Measurements from ENCODE around the gene SFXN5. TPM values are rescaled to one million over a fixed set of nuclear protein-coding genes. Genes with fewer than 3 reads are reported as not detected.

The SFXN5 gene
- total RNA-seq, 2 experiments from 2014 or later, result 12.4 to 20.0 TPM

DNA sequence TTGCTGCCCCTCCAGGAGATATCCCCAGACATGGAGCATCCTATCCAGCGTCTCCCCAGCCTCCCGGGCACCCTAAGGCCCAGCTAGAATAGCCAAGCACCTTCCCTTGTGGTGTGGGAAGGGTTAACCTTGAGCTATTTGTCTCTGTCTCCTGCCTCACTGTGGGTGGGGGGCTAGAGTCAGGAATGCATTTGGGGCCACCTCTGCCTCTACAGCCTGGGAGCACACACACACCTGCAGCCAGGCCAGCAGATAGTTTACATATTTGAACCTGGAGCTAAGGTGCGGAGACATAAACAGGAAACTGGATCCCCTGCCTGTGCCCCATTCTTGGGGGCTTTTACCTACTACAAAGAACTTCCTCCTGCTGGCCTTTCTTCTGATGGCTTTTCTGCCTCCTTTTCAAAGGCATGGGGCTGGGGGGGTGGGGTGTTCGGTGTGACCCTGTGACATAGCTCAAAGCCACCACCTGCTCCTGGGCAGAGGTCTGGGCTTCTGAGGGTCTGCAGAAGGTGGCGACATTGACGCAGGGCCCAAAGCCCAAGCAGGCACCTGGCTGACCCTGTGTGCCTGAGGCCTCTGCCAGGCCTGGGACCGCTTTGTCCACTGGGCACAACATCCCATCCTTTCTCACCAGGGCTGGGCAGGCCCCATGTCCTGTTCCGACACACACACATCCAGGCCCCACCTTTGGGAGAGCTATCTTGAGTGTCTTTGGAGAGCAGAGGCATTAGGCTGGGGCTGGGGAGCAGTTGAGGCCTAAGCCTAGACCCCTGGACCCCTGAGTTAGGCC, 120.0 kb downstream of the SFXN5 start:
- Mint-ChIP-seq H3K9me3 (ENCODE audit: low read depth) (no peaks in the 10 kb centered on the region), H3K4me1 (peaks cover 28% of the 10 kb centered on the region), H3K27me3 (no peaks in the 10 kb centered on the region), H3K36me3 (no peaks in the 10 kb centered on the region), H3K27ac (no peak overlapping the region), H3K4me3 (no peak overlapping the region)
- DNase-seq (no peak), ATAC-seq (no peak)
- CTCF ChIA-PET, result interaction anchor here (1.0 to 5.0 kb wide), 6 partner anchors 16 to 226 kb away, joined by 3 to 50 read pairs (median 4); partner anchors contain the start of gene SPR

DNA sequence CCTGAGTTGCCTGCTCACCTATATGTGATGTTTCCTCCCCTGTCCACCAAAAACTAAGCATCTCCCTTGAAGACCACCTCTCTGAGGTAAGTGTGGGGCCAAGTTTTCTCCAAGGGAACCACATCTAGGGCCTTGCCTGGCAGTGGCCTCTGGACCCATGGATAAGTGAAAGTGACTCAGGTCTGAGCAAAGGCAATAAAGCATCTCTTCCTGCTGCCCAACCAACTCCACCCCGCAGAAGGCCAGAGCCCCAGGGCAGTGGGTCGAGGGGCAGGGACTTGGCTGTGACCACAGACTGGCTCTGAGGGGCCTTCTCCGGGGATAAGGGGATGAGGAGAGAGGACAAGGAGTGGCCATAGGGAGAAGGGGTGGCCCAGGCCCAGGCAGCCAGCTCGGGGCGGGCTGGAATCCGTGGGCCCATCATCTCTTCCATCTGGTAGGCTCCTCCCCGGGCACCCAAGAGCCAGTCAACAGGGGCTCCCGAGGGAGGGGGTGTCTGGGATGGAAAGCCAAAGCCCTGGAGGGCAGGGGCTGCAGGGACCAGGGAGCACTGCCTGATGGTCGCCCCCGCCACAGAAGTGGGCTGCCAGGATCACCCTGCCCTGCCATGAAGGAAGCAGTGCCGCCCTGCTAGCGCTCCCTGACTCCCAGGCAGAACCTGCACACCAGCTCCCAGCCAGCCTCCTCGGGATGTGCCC, 120.8 kb downstream of the SFXN5 start:
- Mint-ChIP-seq H3K9me3 (ENCODE audit: low read depth) (no peaks in the 10 kb centered on the region), H3K4me1 (peaks cover 28% of the 10 kb centered on the region), H3K36me3 (no peaks in the 10 kb centered on the region), H3K27me3 (no peaks in the 10 kb centered on the region), H3K4me3 (no peak overlapping the region), H3K27ac (no peak overlapping the region)
- ATAC-seq (no peak), DNase-seq (no peak)
- CTCF ChIA-PET, result interaction anchor here (1.4 to 5.0 kb wide), 4 partner anchors 16 to 64 kb away, joined by 3 to 50 read pairs (median 6); partner anchors contain the start of gene SPR

- CTCF ChIA-PET, result interaction anchor here (0.6 kb wide), 1 partner anchor 254 kb away, joined by 4 read pairs; no protein-coding TSS in a partner anchor
- no peaks in the 10 kb centered on the region for H3K9me3 Mint-ChIP-seq (ENCODE audit: low read depth)
- H3K4me1 Mint-ChIP-seq, result peaks cover 22% of the 10 kb centered on the region
- ATAC-seq (no peak), DNase-seq (no peak)
- H3K27ac Mint-ChIP-seq, result no peak overlapping the region
- no peaks in the 10 kb centered on the region for H3K27me3 Mint-ChIP-seq
- no peaks in the 10 kb centered on the region for H3K36me3 Mint-ChIP-seq
- no peak overlapping the region for H3K4me3 Mint-ChIP-seq
These were observed 121.9 kb downstream of the SFXN5 start for GRCh38 chr2:72949642-72950041.

- H3K4me1 Mint-ChIP-seq, result peaks cover 16% of the 10 kb centered on the region
- no peaks in the 10 kb centered on the region for H3K36me3 Mint-ChIP-seq
- no peak overlapping the region for H3K4me3 Mint-ChIP-seq
- ATAC-seq, result no peak
- no peaks in the 10 kb centered on the region for H3K9me3 Mint-ChIP-seq (ENCODE audit: low read depth)
- CTCF ChIA-PET, result interaction anchor here (0.6 to 1.6 kb wide), 4 partner anchors 22 to 255 kb away, joined by 4 to 7 read pairs (median 4); no protein-coding TSS in a partner anchor
- no peak for DNase-seq
- no peaks in the 10 kb centered on the region for H3K27me3 Mint-ChIP-seq
- no peak overlapping the region for H3K27ac Mint-ChIP-seq
These were observed 122.5 kb downstream of the SFXN5 start for GRCh38 chr2:72949045-72949444.

DNA sequence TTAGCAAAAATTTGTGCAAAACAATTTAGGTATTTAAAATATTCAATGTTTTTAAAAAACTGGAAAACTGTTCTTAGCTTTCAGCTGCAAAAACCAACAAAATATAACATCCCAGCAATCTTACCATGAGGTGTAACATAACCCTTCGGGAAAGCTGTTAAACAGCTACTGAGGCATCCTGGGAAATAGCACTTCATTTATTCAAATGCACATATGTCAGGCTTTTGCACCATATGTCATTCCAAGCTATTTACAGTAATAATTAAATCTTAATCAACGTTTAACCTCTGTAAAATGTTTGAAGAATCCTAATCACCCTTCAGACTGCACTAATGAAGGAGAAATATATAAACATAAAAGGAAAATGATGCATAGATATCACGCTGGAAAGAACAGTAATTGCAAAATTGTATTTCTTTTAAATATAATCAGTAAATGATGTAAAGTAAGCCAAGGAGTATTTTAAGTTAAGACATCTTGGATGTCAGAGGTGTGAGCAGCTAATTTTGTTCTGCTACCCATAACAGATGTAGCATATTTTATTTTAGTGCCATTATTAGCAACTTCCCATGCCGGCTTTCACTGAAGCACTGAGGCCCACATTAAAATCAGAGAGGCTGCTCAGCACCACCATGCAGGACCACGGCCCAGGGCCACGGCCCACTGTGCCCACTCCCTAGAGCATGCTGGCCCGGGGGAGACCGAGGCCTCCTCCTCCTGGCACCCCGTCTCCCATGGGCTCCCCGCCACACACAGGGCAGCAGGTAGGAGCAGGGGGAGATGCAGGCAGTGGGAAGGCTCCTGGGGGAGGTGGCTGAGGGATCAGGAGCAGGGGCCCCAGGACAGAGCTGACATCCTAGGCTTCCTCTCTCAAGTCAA, 123.3 kb downstream of the SFXN5 start:
- H3K27ac Mint-ChIP-seq, result no peak overlapping the region
- DNase-seq (no peak), ATAC-seq (no peak)
- H3K36me3 Mint-ChIP-seq, result no peaks in the 10 kb centered on the region
- H3K27me3 Mint-ChIP-seq, result no peaks in the 10 kb centered on the region
- peaks cover 7% of the 10 kb centered on the region for H3K4me1 Mint-ChIP-seq
- H3K9me3 Mint-ChIP-seq (ENCODE audit: low read depth), result no peaks in the 10 kb centered on the region
- CTCF ChIA-PET, result interaction anchor here (1.3 to 1.6 kb wide), 2 partner anchors 25 to 55 kb away, joined by 5 to 7 read pairs; no protein-coding TSS in a partner anchor
- H3K4me3 Mint-ChIP-seq, result no peak overlapping the region

- H3K27me3 Mint-ChIP-seq, result no peaks in the 10 kb centered on the region
- DNase-seq (no peak), ATAC-seq (no peak)
- no peaks in the 10 kb centered on the region for H3K36me3 Mint-ChIP-seq
- CTCF ChIA-PET, result interaction anchor here (1.4 kb wide), 1 partner anchor 12 kb away, joined by 3 read pairs; no protein-coding TSS in a partner anchor
- peaks cover 3% of the 10 kb centered on the region for H3K4me1 Mint-ChIP-seq
- no peak overlapping the region for H3K27ac Mint-ChIP-seq
- no peaks in the 10 kb centered on the region for H3K9me3 Mint-ChIP-seq (ENCODE audit: low read depth)
- no peak overlapping the region for H3K4me3 Mint-ChIP-seq
These were observed 125.0 kb downstream of the SFXN5 start for GRCh38 chr2:72946466-72946865.

DNA sequence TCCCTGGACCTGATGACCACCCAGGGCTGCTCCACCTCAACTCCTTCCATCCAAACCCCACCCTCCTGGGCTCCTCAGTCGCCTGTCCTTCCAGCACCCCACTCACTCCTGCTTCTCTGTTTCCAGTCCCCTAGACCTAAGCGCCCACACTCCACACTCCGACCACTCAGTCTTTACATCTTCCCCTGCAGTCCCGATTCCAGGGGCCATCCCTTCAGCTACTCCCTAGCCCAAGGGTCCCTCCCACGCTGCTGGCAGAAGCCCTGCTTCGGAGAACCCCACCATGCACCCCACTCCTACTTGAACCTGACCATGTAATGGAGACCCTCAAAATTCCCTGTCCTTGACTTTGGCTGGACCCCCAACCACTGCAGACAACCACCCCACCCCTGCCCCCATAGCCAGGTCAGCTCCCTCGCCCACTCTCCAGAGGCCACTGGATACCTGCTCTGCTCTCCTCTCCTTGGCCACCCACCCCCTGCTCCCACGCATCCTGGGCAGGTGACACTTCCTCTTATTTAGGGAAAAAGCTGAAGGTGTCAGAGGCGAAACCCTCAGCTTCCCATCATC, 126.0 kb downstream of the SFXN5 start:
- no peaks in the 10 kb centered on the region for H3K27me3 Mint-ChIP-seq
- H3K27ac Mint-ChIP-seq, result no peak overlapping the region
- CTCF ChIA-PET, result interaction anchor here (1.4 kb wide), 1 partner anchor 11 kb away, joined by 3 read pairs; no protein-coding TSS in a partner anchor
- ATAC-seq, result no peak
- peaks cover 3% of the 10 kb centered on the region for H3K4me1 Mint-ChIP-seq
- no peak for DNase-seq
- H3K4me3 Mint-ChIP-seq, result no peak overlapping the region
- no peaks in the 10 kb centered on the region for H3K9me3 Mint-ChIP-seq (ENCODE audit: low read depth)
- no peaks in the 10 kb centered on the region for H3K36me3 Mint-ChIP-seq

DNA sequence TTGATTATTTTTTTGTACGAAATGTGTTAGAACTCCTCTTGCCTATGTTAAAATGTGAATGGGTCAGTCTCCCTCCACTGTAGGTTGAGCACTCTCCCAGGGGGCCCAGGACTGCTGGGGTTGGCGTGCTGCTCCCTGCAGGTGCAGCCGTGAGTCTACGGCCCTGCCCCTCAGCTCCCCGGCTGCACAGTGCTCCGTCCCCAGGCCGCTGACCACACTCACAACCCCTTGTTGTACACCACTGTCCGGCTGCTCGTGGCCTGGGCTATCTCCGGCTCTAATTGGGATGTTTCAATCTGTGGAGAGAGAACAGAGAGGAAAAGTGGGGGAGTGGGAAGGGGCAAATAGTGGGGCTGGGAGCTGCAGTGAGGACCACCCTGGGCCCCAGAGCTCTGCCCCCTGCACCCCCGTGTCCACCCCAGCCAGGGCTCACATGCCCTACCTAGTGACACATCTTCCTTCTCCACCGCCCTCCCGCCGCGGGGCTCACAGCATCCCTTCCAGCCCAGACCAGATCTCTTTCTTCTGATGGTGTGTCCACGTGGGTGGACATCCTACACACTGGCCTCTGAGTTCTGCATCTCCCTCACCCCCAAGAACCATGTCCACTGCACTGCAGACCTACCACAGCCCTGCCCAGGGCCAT, 126.6 kb downstream of the SFXN5 start:
- no peaks in the 10 kb centered on the region for H3K9me3 Mint-ChIP-seq (ENCODE audit: low read depth)
- DNase-seq, result no peak
- no peak overlapping the region for H3K4me3 Mint-ChIP-seq
- CTCF ChIA-PET, result interaction anchor here (1.3 to 1.4 kb wide), 2 partner anchors 11 to 29 kb away, joined by 3 to 4 read pairs; no protein-coding TSS in a partner anchor
- H3K36me3 Mint-ChIP-seq, result no peaks in the 10 kb centered on the region
- H3K4me1 Mint-ChIP-seq, result peaks cover 3% of the 10 kb centered on the region
- H3K27me3 Mint-ChIP-seq, result no peaks in the 10 kb centered on the region
- no peak for ATAC-seq
- no peak overlapping the region for H3K27ac Mint-ChIP-seq

GRCh38 chr2:72943540-72944395, 127.7 kb downstream of the SFXN5 start:
- Mint-ChIP-seq H3K27ac (no peak overlapping the region), H3K9me3 (ENCODE audit: low read depth) (no peaks in the 10 kb centered on the region), H3K27me3 (no peaks in the 10 kb centered on the region), H3K4me1 (peaks cover under 1% of the 10 kb centered on the region), H3K36me3 (no peaks in the 10 kb centered on the region), H3K4me3 (no peak overlapping the region)
- ATAC-seq (no peak), DNase-seq (no peak)
- CTCF ChIA-PET, result interaction anchor here (0.8 to 1.3 kb wide), 2 partner anchors 30 to 51 kb away, joined by 4 read pairs; no protein-coding TSS in a partner anchor

DNA sequence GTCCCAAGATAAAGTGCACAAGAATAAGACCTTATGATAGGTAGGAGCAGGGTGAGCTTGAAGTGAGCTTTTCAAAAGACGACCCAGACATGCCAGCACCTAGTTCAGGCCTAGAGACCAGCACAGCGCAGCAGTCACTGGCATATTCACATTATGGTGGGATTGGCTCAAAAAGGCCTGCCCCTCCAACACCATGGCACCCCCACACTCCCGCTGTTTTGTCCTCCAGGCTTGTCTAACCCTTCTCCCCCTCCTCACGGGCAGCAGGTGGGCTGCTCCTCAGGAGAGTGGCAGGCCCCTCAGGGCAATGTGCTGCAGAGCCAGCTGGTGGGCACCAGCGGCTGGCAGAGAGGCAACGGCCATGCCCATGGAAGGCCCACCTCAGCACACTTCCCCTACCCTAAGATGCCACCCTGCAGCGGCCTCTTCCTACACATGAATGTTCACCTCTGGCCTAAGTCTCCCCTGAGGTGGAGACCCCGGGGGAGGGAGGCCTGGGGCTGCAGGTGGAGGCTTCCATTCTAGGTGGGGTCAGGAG, 128.6 kb downstream of the SFXN5 start:
- no peak overlapping the region for H3K27ac Mint-ChIP-seq
- DNase-seq (no peak), ATAC-seq (no peak)
- H3K9me3 Mint-ChIP-seq (ENCODE audit: low read depth), result no peaks in the 10 kb centered on the region
- no peaks in the 10 kb centered on the region for H3K4me1 Mint-ChIP-seq
- H3K36me3 Mint-ChIP-seq, result no peaks in the 10 kb centered on the region
- H3K27me3 Mint-ChIP-seq, result no peaks in the 10 kb centered on the region
- CTCF ChIA-PET, result interaction anchor here (2.2 kb wide), 1 partner anchor 50 kb away, joined by 6 read pairs; no protein-coding TSS in a partner anchor
- no peak overlapping the region for H3K4me3 Mint-ChIP-seq

- Mint-ChIP-seq H3K9me3 (ENCODE audit: low read depth) (no peaks in the 10 kb centered on the region), H3K27ac (no peak overlapping the region), H3K4me1 (no peaks in the 10 kb centered on the region), H3K4me3 (no peak overlapping the region), H3K27me3 (no peaks in the 10 kb centered on the region), H3K36me3 (no peaks in the 10 kb centered on the region)
- DNase-seq (no peak), ATAC-seq (no peak)
- CTCF ChIA-PET, result interaction anchor here (2.2 kb wide), 1 partner anchor 50 kb away, joined by 6 read pairs; no protein-coding TSS in a partner anchor
These were observed 129.2 kb downstream of the SFXN5 start for GRCh38 chr2:72942293-72942692.

All from activated CD8-positive, alpha-beta memory T cell treated with anti-CD3 and anti-CD28 coated beads, Interleukin-2, amount 10 ng/mL, durations not matched to agents 7 days and 5 days (primary cell).